ENCODE data around the gene ZNF860.

Gene ZNF860

GRCh38 chr3:31981206-31982181 is at the start of gene ZNF860, which contains the start of gene OSBPL10:
Gene ZNF860, plus strand, starts transcription at chr3:31981750. Its CDS starts 7,330 bp downstream, at chr3:31989080.
Gene OSBPL10, minus strand, starts transcription at chr3:31981262. Its CDS starts 83 bp downstream, at chr3:31981179.
- DNase-seq: peak; percentile 66

- DNase-seq: no peak
Observed at GRCh38 chr3:31932990-31933389, 48.6 kb upstream of the ZNF860 start.

GRCh38 chr3:31934018-31934417 is 47.5 kb upstream of the ZNF860 start:
- no peak for DNase-seq

- DNase-seq: no peak
Observed at GRCh38 chr3:31934866-31935265, 46.7 kb upstream of the ZNF860 start.

DNA sequence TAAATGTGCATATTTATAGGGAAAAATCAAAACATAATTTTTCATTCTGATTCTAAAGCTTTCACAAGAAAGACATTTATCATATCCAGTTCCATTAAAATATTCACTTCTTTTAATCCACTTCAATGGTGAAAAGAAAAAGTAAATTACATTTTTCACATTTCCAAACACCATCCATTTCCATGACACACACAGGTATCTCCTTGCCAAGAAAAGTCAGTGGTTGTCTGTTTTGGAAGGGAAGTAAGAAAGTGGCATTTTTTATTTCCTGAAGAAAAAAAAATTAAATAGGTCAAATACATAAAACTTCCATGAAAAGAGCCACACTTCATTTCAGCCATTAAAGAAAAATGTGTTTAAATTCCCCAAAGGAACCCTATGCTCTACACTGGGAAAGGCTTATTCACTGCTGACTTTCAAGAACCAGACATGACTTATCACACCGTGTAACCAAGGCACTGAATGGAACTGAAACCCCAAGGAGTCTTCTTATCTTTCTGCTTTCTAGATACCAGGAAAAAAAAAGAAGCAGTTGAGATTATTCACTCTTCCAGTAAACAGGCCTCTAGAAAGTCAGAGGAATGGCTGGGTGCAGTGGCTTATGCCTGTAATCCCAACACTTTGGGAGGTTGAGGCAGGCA is 45.0 kb upstream of the ZNF860 start:
- DNase-seq: no peak

DNA sequence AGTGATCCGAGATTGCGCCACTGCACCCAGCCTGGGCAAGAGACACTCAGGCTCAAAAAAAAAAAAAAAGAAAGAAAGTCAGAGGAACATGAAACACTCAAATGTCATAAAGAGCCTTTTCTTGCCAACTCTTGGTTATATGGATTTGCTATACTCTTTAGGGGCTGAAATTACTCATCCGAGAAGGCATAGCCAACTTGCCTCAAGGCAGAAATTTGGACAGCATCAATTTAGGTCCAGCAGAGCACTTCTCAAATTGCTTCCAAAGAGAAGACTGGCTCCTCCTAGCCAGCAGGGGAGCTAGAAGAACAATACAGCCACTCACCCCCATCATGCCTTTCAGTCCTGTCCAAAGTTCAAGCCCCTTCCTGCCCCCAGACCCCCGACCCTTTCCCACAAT is 44.3 kb upstream of the ZNF860 start:
- no peak for DNase-seq

DNA sequence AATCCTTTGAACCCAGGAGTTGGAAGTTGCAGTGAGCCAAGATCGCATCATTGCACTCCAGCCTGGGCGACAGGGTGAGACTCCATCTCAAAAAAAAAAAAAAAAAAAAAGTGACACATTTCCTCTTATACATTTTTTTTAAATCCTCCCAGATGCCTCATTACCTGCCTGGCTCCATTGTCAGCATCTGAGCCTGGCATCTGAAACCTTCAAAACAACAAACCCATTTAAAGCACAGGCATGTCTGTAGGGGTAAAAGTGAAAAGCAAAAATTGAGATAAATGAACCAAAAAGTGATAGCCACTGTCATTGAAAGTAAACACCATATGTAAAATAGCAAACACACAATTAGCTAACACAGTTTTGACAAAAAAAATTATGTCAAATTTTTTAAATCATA is 39.1 kb upstream of the ZNF860 start:
- DNase-seq: no peak

- DNase-seq: no peak
Observed at GRCh38 chr3:31943041-31943440, 38.5 kb upstream of the ZNF860 start.

GRCh38 chr3:31945738-31946052 is 35.9 kb upstream of the ZNF860 start:
- no peak for DNase-seq

DNA sequence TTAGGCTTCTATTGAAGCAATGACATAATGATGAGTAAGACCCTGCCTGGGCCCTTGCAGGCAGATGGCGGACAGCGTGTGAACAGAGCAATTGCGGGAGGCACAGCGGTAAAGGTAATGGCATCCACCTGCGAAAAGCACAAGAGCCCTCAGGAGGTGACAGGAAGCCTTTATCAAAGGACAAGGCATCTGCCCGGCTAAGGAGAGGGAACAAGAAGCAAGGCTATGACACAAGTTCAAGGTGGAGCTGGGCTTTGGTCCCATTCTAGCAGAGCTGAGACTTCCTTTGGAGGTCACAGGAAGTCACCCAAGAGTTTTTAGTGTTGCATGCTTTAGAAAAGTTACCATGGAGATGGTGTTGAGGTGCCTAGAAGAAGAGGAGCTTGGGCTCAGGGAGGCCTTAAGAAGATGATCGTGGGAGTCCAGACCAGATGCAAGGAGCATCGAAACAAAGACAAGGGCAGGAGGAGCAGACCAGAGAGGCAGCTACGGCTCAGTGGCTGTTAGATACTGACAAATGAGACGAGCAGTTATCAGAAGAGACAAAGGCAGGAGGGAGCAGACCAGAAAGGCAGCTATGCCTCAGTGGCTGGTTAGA is 35.0 kb upstream of the ZNF860 start:
- no peak for DNase-seq

DNA sequence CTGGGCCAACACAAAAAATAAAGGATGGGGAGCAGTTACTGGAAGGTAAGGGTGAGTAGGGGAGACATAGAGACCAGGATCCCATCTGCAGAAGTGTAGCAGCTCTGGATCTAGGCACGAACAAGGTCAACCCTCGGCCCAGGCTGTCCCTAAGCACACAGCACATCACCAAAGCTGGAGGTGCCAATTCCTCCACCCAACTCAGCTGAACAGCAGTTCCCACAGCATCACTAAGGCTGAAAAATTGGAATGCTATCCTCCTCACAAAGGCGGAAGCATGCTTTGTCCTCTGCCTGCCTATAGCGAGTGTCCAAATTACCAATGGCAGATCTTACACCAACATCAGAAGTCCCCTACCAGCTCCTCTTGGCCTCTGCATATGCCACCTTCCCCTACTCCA is 34.4 kb upstream of the ZNF860 start:
- no peak for DNase-seq

DNA sequence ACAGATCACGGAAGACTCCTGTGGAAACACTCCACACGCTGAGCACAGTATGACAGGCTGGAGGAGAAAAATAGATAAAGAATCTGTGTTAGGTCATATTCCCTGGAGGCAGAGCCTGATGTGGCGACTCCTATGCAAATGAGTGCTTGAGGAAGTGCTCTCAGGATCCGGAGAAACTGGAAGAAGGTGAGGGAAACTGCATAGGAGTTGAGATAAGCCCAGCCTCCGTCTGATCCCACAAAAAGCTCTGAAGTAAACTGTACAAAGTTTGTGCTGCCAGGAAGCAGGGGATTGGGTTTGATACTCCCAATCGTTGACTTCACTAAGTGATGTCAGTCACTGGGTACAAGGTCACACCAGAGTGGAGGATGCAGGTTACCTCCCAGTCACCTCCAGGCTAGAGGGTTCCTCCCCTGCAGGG is 33.9 kb upstream of the ZNF860 start:
- no peak for DNase-seq

DNA sequence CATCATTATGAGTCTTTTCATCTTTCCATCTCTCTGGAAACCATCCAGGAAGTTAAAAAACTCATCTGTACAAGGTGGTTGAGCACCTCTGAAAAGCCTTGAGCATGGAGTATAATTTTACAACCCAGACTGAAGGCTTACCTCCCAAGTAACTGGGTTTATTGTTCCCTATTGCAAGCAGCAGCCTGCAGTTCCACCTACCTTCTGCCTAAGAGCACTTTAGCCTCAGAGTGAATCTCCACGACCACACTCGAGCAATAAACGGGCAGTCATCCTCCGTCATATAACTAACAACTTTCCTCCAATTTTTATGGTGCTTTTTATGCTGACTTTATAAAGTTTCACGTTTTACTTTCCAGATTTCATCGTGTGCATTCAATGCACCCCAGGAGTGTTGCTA is 33.3 kb upstream of the ZNF860 start:
- DNase-seq: no peak

GRCh38 chr3:31952205-31952604 is 29.3 kb upstream of the ZNF860 start:
- DNase-seq: no peak

- DNase-seq: no peak
Observed at GRCh38 chr3:31953091-31953490, 28.5 kb upstream of the ZNF860 start.

GRCh38 chr3:31953636-31954035 is 27.9 kb upstream of the ZNF860 start:
- no peak for DNase-seq

- no peak for DNase-seq
Observed at GRCh38 chr3:31955581-31955980, 26.0 kb upstream of the ZNF860 start.

GRCh38 chr3:31957106-31957505 is 24.4 kb upstream of the ZNF860 start:
- no peak for DNase-seq

DNA sequence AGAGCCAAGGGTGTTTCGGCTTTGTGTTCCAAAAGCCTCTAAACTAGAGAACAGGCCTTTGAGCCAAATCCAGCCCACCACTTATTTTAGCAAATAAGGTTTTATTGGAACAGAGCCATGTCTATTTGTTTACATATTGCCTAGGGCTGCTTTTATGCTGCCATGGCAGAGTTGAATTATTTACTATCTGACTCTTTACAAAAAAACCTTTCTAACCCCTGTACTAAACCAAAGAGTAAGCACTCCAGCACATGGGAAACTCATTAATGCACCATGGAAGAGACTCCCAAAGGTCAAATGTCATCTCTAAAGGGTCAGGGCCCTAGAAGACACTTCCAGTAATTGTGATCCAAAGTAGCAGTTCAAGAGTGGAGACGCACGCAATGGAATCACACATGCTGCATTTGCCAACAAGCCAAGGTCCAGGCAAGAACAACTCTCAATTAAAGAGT is 22.8 kb upstream of the ZNF860 start:
- DNase-seq: peak; percentile 69

DNA sequence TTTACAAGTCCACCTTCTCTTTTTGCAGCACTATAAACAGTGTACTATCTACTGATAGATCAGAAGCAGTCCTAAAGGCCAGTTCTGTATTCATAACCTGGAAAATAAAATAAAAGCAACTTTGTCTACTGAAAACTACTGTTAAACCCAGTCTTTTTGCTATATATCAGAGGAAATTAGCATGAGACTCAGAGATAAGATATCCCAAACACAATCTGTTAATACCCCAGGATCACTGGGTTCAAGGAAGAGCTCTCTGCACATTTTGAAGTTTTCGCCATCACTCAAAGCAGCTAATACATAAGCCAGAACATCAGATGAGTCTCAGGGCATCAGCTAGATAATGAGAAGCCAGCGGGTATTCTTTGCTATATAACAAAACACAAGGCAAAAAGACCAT is 22.3 kb upstream of the ZNF860 start:
- DNase-seq: no peak

GRCh38 chr3:31959951-31960792 is 21.4 kb upstream of the ZNF860 start:
- no peak for DNase-seq

- DNase-seq: no peak
Observed at GRCh38 chr3:31960793-31961431, 20.6 kb upstream of the ZNF860 start.
